ENCODE data around the gene SRSF1. TPM values are rescaled to one million over a fixed set of nuclear protein-coding genes. Genes with fewer than 3 reads are reported as not detected.

Gene SRSF1
- total RNA-seq, 4 donors from 2014 or later: 136 to 185 (median 156) TPM

GRCh38 chr17:58004060-58004459 lies 3.0 kb downstream of the SRSF1 start:
- WGBS: 66% methylated on average over 3 of the region's 3 CpGs
- Histone ChIP-seq H3K36me3 (peaks cover 22 to 64% (median 52%) of the 10 kb centered on the region in 4 donors), H3K4me1 (peaks cover 43 to 77% (median 73%) of the 10 kb centered on the region in 4 donors), H3K4me3 (peak overlapping the region in 1 of 4 donors; percentile 84), H3K27me3 (no peaks in the 10 kb centered on the region), H3K27ac (replicated peaks in 1 of 4) (peak overlapping the region in 2 of 4 donors; percentile 95 to 98), H3K9me3 (peaks cover 0 to 3% (median 0%) of the 10 kb centered on the region in 4 donors)
- intact Hi-C loops (cut with DNase I): loop anchor here (10.0 kb wide), 2 partner anchors 339 to 879 kb away; no protein-coding TSS in a partner anchor
- DNase-seq (ENCODE audit: extremely low spot score): no peak
- no peak for TF ChIP-seq POLR2A (IDR thresholded peaks at IDR 0.05; ENCODE audit: low read depth)
- TF ChIP-seq, protein P1, sequence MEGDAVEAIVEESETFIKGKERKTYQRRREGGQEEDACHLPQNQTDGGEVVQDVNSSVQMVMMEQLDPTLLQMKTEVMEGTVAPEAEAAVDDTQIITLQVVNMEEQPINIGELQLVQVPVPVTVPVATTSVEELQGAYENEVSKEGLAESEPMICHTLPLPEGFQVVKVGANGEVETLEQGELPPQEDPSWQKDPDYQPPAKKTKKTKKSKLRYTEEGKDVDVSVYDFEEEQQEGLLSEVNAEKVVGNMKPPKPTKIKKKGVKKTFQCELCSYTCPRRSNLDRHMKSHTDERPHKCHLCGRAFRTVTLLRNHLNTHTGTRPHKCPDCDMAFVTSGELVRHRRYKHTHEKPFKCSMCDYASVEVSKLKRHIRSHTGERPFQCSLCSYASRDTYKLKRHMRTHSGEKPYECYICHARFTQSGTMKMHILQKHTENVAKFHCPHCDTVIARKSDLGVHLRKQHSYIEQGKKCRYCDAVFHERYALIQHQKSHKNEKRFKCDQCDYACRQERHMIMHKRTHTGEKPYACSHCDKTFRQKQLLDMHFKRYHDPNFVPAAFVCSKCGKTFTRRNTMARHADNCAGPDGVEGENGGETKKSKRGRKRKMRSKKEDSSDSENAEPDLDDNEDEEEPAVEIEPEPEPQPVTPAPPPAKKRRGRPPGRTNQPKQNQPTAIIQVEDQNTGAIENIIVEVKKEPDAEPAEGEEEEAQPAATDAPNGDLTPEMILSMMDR (IDR thresholded peaks at IDR 0.05): no peak
- TF ChIP-seq POLR2AphosphoS5 (IDR thresholded peaks at IDR 0.05): no peak

- peaks cover 22 to 73% (median 54%) of the 10 kb centered on the region in 4 donors for H3K36me3 ChIP-seq
- peaks cover 39 to 73% (median 68%) of the 10 kb centered on the region in 4 donors for H3K4me1 ChIP-seq
These were observed 4.1 kb downstream of the SRSF1 start for GRCh38 chr17:58002973-58003372.

GRCh38 chr17:58002154-58002948 lies 4.7 kb downstream of the SRSF1 start:
- 55% methylated on average over 4 of the region's 4 CpGs for WGBS
- H3K9me3 ChIP-seq: peaks cover 0 to 3% (median 0%) of the 10 kb centered on the region in 4 donors
- peaks cover 22 to 79% (median 59%) of the 10 kb centered on the region in 4 donors for H3K36me3 ChIP-seq
- no peak overlapping the region for H3K4me3 ChIP-seq
- H3K27ac ChIP-seq (replicated peaks in 1 of 4): peak overlapping the region in 3 of 4 donors; percentile 2 to 25 (median 4)
- no peaks in the 10 kb centered on the region for H3K27me3 ChIP-seq
- intact Hi-C loops (cut with DNase I): loop anchor here (10.0 kb wide), 2 partner anchors 338 to 878 kb away; no protein-coding TSS in a partner anchor
- no peak for DNase-seq (ENCODE audit: extremely low spot score)
- TF ChIP-seq POLR2A (IDR thresholded peaks at IDR 0.05; ENCODE audit: low read depth) (no peak), EP300 (IDR thresholded peaks at IDR 0.05) (no peak), POLR2AphosphoS5 (IDR thresholded peaks at IDR 0.05) (no peak)
- TF ChIP-seq, protein P1 (IDR thresholded peaks at IDR 0.05): no peak
- peaks cover 37 to 71% (median 65%) of the 10 kb centered on the region in 4 donors for H3K4me1 ChIP-seq

More at GRCh38 chr17:58002973-58003372, 4.1 kb downstream of the SRSF1 start:
- TF ChIP-seq EP300 (IDR thresholded peaks at IDR 0.05): no peak
- TF ChIP-seq POLR2AphosphoS5 (IDR thresholded peaks at IDR 0.05): no peak
- TF ChIP-seq, protein P1 (IDR thresholded peaks at IDR 0.05): no peak
- no peak for TF ChIP-seq POLR2A (IDR thresholded peaks at IDR 0.05; ENCODE audit: low read depth)
- no peaks in the 10 kb centered on the region for H3K27me3 ChIP-seq
- 86% methylated on average over 2 of the region's 2 CpGs for WGBS
- peaks cover 0 to 3% (median 0%) of the 10 kb centered on the region in 4 donors for H3K9me3 ChIP-seq
- intact Hi-C loops (cut with DNase I): loop anchor here (10.0 kb wide), 2 partner anchors 338 to 878 kb away; no protein-coding TSS in a partner anchor
- no peak overlapping the region for H3K4me3 ChIP-seq
- H3K27ac ChIP-seq (replicated peaks in 1 of 4): peak overlapping the region in 2 of 4 donors; percentile 4 to 98
- no peak for DNase-seq (ENCODE audit: extremely low spot score)

GRCh38 chr17:58001461-58002124 lies 5.5 kb downstream of the SRSF1 start:
- peaks cover 37 to 71% (median 65%) of the 10 kb centered on the region in 4 donors for H3K4me1 ChIP-seq
- H3K4me3 ChIP-seq: no peak overlapping the region
- H3K27me3 ChIP-seq: no peaks in the 10 kb centered on the region
- intact Hi-C loops (cut with DNase I): loop anchor here (10.0 kb wide), 2 partner anchors 337 to 877 kb away; no protein-coding TSS in a partner anchor
- 22% methylated on average over 1 of the region's 1 CpG for WGBS
- no peak for DNase-seq (ENCODE audit: extremely low spot score)
- peaks cover 0 to under 1% (median 0%) of the 10 kb centered on the region in 4 donors for H3K9me3 ChIP-seq
- H3K36me3 ChIP-seq: peaks cover 22 to 81% (median 62%) of the 10 kb centered on the region in 4 donors
- peak overlapping the region in 3 of 4 donors; percentile 2 to 26 (median 22) for H3K27ac ChIP-seq (replicated peaks in 1 of 4)
- TF ChIP-seq POLR2A (IDR thresholded peaks at IDR 0.05; ENCODE audit: low read depth): no peak
- TF ChIP-seq, protein P1 (IDR thresholded peaks at IDR 0.05): no peak
- no peak for TF ChIP-seq POLR2AphosphoS5 (IDR thresholded peaks at IDR 0.05)
- no peak for TF ChIP-seq EP300 (IDR thresholded peaks at IDR 0.05)

All from esophagus muscularis mucosa (tissue), 4 donors.